Occipital lobe (tissue), 2 donors: Measurements from ENCODE around the gene DEFB131A. TPM values are rescaled to one million over a fixed set of nuclear protein-coding genes. Genes with fewer than 3 reads are reported as not detected.
"Not testable (repeated sequence)": the region's sequence is repeated elsewhere in the genome, so short reads cannot be mapped to it uniquely, and the experiment has no call there.

Experiments used
- DNase-seq: peaks from one replicate; lab custom pipeline; 2025; lab: John Stamatoyannopoulos, UW
- total RNA-seq: library from RNA; depleted of rRNA; stranded (reverse); fragments of >200 nt; gene quantifications from one replicate; pipeline ENCODE4 v1.2.3, GENCODE V29; 2014

DEFB131A gene, protein sequence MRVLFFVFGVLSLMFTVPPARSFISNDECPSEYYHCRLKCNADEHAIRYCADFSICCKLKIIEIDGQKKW
- not detected for total RNA-seq

DNA sequence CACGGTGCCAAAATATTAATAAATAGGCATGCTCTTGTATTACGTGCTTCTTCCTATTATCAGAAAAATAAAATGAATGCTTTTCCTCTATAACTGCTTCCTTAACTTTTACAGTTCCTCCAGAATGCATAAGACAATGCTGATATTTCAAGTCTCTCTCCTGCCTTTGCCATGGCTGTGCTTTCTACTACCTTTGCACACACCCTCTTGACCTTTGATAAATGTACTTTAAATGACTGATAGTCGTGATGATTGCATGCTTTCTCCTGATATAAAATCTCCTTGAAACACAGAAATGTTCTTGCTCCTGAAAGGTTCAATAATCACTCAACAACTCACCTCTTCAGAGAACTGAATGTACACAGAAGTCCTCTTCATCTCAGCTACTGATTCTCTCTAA lies at the start of gene DEFB131A:
TSS of gene DEFB131A (plus strand) at position 301 of the 400 bp plus-strand sequence. CDS start 120 bp downstream, outside the sequence.
- not testable (repeated sequence) for DNase-seq

- not testable (repeated sequence) for DNase-seq
These were observed 38.4 kb upstream of the DEFB131A start for GRCh38 chr4:9405774-9406173.

- DNase-seq, result not testable (repeated sequence)
These were observed 37.7 kb upstream of the DEFB131A start for GRCh38 chr4:9406491-9406890.

GRCh38 chr4:9409793-9410192 lies 34.4 kb upstream of the DEFB131A start:
- DNase-seq, result no peak

- DNase-seq, result not testable (repeated sequence)
These were observed 22.2 kb upstream of the DEFB131A start for GRCh38 chr4:9421884-9422455.

GRCh38 chr4:9425916-9426315 lies 18.3 kb upstream of the DEFB131A start:
- not testable (repeated sequence) for DNase-seq

- not testable (repeated sequence) for DNase-seq
These were observed 14.2 kb upstream of the DEFB131A start for GRCh38 chr4:9430061-9430460.

- DNase-seq, result not testable (repeated sequence)
These were observed 10.9 kb upstream of the DEFB131A start for GRCh38 chr4:9433320-9433719.

DNA sequence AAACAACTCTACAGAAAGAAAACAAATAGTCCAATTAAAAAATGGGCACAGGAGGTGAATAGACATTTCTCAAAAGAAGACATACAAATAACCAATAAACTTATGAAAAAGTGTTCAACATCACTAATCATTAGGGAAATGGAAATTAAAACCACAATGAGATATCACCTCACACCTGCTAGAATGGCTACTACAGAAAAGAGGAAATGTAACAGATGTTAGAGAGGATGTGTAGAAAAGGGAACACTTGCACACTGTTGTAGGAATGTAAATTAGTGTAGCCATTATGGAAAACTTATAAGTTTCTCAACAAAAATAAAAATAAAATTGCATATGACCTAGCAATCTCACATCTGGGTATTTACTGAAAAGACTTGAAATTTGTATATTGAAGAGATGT lies 7.5 kb upstream of the DEFB131A start:
- DNase-seq, result not testable (repeated sequence)

DNA sequence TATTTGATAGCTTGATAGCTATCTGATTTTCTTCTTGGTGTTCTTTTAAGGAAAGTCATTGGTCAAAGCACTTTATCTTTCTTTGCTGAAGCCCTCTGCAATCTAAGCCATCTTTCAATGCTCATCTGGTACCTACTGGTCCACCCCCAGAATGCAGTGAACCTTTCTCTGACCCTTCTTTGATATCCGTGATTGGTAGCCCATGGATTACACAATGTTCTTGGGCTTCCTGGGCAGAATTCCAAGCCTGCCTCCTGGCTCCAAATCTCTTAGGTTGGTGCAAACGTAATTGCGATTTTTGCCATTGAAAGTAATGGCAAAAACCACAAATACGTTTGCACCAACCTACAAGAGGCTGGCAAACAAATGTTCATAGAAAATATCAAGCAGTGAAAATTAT lies 1.9 kb upstream of the DEFB131A start:
- DNase-seq, result not testable (repeated sequence)

DNA sequence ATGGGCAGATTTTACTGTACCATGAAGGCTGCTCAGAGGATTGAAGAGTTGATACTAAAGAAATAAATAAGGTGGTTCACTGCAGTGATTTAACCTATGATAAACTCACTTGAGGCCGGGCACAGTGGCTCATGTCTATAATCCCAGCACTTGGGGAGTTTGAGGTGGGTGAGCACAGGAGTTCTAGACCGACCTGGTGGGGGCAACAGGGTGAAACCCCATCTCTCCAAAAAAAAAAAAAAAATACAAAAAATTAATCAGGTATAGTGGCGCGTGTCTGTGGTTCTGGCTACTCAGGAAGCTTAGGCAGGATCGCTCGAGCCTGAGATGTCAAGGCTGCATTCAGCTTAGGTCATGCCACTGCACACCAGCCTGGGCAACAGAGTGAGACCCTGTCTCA lies 467 bp downstream of the DEFB131A start:
- not testable (repeated sequence) for DNase-seq

DNA sequence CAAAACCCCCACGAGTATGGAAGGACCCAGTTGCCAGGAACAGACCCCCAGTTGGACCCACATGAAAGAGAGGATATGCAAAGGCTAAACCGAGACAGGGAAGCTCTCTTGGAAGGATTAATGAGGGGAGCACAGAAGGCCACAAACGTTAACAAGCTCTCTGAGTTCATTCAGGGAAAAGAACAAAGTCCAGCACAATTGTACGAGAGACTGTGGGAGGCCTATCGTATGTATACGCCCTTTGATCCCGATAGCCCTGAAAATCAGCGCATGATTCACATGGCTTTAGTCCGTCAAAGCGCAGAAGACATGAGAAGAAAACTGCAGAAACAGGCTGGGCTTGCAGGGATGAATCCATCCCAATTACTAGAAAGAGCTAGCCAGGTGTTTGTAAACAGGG lies 8.0 kb downstream of the DEFB131A start:
- not testable (repeated sequence) for DNase-seq

DNA sequence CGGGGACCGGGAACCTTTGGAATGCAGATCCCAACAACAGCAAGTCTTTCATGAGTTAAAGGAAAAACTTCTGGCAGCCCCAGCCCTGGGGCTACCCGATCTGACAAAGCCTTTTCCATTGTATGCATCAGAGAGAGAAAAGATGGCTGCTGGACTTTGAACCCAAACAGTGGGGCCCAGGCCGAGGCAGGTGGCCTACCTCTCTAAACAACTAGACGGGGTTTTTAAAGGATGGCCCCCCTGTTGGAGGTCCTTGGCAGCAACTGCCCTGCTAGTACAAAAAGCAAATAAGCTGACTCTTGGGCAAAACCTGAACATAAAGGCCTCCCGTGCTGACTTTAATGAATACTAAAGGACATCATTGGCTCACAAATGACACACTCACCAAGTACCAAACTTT lies 10.1 kb downstream of the DEFB131A start:
- not testable (repeated sequence) for DNase-seq

DNA sequence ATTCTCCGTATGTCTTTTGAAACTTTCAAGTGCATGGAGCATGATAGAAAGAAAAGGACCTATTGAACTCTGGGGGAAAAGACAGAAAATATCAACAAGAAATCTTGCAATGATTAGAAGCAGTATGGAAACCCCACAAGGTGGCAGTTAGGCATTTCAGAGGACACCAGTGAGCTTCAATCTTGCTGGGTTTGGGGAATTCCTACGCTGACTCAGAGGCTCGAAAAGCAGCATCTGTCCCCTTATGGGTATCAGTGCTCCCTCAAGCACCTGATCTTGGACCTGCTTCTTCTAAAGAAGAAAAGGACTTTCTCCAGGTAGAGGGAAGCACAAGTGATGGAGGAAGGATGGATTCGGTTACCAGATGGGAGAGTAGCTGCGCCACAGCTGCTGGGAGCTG lies 10.8 kb downstream of the DEFB131A start:
- DNase-seq, result not testable (repeated sequence)

DNA sequence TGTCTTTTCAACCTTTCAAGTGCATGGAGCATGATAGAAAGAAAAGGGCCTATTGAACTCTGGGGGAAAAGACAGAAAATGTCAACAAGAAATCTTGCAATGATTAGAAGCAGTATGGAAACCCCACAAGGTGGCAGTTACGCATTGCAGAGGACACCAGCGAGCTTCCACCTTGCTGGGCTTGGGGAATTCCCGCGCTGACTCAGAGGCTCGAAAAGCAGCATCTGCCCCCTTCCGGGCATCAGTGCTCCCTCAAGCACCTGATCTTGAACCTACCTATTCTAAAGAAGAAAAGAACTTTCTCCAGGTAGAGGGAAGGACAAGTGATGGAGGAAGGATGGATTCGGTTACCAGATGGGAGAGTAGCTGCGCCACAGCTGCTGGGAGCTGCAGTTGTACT lies 35.3 kb downstream of the DEFB131A start:
- DNase-seq, result not testable (repeated sequence)

DNA sequence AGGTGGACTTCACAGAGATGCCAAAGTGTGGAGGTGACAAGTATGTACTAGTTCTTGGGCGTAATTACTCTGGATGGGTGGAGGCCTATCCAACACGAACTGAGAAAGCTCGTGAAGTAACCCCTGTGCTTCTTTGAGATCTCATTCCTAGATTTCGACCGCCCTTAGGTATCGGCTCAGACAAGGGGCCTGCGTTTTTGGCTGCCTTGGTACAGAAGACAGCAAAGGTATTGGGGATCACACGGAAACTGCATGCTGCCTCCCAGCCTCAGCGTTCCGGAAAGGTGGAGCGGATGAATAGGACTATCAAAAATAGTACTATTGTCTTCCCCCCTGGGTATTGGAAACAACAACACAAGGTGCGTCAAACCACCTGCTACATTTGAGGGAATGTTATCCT lies 35.9 kb downstream of the DEFB131A start:
- DNase-seq, result not testable (repeated sequence)

GRCh38 chr4:9482871-9483270 lies 38.7 kb downstream of the DEFB131A start:
- DNase-seq, result not testable (repeated sequence)

- not testable (repeated sequence) for DNase-seq
These were observed 39.5 kb downstream of the DEFB131A start for GRCh38 chr4:9483682-9484081.

- not testable (repeated sequence) for DNase-seq
These were observed 42.7 kb downstream of the DEFB131A start for GRCh38 chr4:9486880-9487279.

DNA sequence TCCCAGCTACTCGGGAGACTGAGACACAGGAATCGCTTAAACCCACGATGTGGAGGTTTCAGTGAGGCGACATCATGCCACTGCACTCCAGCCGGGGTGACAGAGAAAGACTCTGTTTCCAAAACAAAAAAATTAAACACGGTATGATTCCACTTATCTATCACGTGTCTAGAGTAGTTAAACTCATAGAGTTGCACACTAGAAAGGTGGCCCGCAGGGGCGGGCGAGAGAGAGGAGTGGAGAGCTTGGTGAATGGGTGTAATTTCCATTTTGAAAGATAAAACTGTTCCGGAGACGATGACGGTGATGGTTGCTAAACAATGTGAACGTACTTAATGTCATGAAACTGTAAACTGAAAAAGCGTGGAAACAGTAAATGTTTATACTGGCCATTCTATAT lies 44.6 kb downstream of the DEFB131A start:
- not testable (repeated sequence) for DNase-seq

DNA sequence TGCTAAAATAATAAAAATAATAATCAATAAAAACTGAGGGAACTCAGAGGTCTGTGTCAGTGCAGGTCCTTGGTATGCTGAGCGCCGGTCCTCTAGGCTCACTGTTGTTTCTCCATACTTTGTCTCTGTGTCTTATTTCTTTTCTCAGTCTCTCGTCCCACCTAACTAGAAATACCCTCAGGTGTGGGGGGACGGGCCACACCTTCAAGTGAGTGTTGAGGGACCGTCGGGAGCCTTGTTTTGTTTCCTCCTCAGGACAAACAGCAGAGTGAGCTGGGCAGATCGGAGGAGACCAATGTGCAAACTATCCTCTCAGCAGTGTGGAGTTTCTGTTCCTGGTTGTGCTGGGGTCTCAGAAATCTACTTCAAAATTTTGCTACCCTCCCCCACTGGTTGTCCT lies 46.3 kb downstream of the DEFB131A start:
- not testable (repeated sequence) for DNase-seq

- DNase-seq, result not testable (repeated sequence)
These were observed 46.8 kb downstream of the DEFB131A start for GRCh38 chr4:9490986-9491385.

DNA sequence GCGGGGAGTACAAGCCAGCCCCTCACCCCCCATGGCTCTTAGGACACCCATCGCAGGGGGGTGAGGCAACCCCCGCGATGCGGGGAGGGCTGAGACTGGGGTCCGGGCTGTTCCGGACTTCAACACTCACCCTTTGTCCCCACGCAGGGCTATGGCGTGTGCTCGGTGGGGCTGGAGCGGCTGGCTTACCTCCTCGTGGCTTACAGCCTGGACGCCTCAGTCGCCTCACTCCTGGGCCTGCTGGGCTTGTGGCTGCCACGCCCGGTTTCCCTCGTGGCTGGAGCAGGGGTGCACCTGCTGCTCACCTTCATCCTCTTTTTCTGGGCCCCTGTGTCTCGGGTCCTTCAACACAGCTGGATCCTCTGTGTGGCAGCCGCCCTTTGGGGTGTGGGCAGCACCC lies 49.4 kb downstream of the DEFB131A start:
- not testable (repeated sequence) for DNase-seq
